Prostate gland (tissue), 2 donors: Measurements from ENCODE around the gene PRMT7. TPM values are rescaled to one million over a fixed set of nuclear protein-coding genes. Genes with fewer than 3 reads are reported as not detected.

ENCODE experiments used
- DNase-seq: peaks from one replicate; pipeline ENCODE4 v3.0.0-alpha.2; 2019; ENCODE audit warnings: low spot score
- H3K27ac ChIP-seq, 2 donors: fragments of 200-600 bp; sonication (generic); 2 replicates each; pipeline ENCODE4 v1.5.1; 2017 to 2019
- H3K27me3 ChIP-seq: fragments of 200-600 bp; sonication (generic); replicated peaks from 2 replicates; pipeline ENCODE4 v1.5.1; 2019; ENCODE audit not compliant: insufficient read depth
- H3K36me3 ChIP-seq, 2 donors: fragments of 200-600 bp; sonication (generic); 1 replicate in 1 of 2; 2 replicates in 1 of 2; pipeline versions ENCODE4 v1.5.1 to v1.8.1; 2017 to 2019
- H3K4me1 ChIP-seq: fragments of 200-600 bp; sonication (generic); replicated peaks from 2 replicates; pipeline ENCODE4 v1.5.1; 2019
- H3K4me3 ChIP-seq, 2 donors: fragments of 200-600 bp; sonication (generic); 2 replicates each; pipeline ENCODE4 v1.5.1; 2017 to 2019
- H3K9me3 ChIP-seq: fragments of 200-600 bp; sonication (generic); 2 replicates; pipeline ENCODE4 v1.5.1; 2017
- POLR2A ChIP-seq: fragments of 450-650 bp; IDR thresholded peaks from one replicate; pipeline ENCODE4 v1.6.1; 2016; ENCODE audit warnings: antibody characterized with exemption, mild to moderate bottlenecking
- POLR2AphosphoS5 ChIP-seq: sonication (generic); formaldehyde crosslinking; IDR thresholded peaks from one replicate; pipeline ENCODE4 v1.6.1; 2017; ENCODE audit warnings: antibody characterized with exemption
- WGBS: methylation state at CpG from one replicate; pipeline ENCODE4 v1.1.5; 2018; 5-methylcytosine and 5-hydroxymethylcytosine counted together
- intact Hi-C: fragments of 100-400 bp; cut with DNase I; formaldehyde crosslinking; loops from one replicate; pipeline ENCODE4 v1.14.2; 2022
- total RNA-seq, 2 donors: library from RNA; depleted of rRNA; stranded (reverse); fragments of >200 nt; gene quantifications; one replicate each; pipeline ENCODE4 v1.1.0, GENCODE V29; 2016
- TF ChIP-seq, protein P1 (sequence below), 4 experiments: fragments of 200-600 bp in 2 of 4; fragments of 450-650 bp in 2 of 4; sonication (generic) in 2 of 4; IDR thresholded peaks; 1 replicate in 3 of 4; 2 replicates in 1 of 4; pipeline ENCODE4 v1.5.1; 2016 to 2019; ENCODE audit warnings: antibody characterized with exemption in 4 of 4, mild to moderate bottlenecking in 2 of 4, moderate library complexity in 2 of 4

Gene PRMT7
- total RNA-seq, 2 donors from 2014 or later: 45.2 to 77.9 TPM

- no peak overlapping the region for H3K4me3 ChIP-seq
- no peak overlapping the region for H3K27ac ChIP-seq
- intact Hi-C loops: loop anchor here (10.0 kb wide), 1 partner anchor 109 kb away; no protein-coding TSS in a partner anchor
- 79% methylated on average over 4 of the region's 4 CpGs for WGBS
- H3K9me3 ChIP-seq: no peaks in the 10 kb centered on the region
- DNase-seq: no peak
- no peaks in the 10 kb centered on the region for H3K4me1 ChIP-seq
- no peaks in the 10 kb centered on the region for H3K36me3 ChIP-seq
- TF ChIP-seq POLR2AphosphoS5 (no peak), POLR2A (no peak)
- TF ChIP-seq, protein P1, sequence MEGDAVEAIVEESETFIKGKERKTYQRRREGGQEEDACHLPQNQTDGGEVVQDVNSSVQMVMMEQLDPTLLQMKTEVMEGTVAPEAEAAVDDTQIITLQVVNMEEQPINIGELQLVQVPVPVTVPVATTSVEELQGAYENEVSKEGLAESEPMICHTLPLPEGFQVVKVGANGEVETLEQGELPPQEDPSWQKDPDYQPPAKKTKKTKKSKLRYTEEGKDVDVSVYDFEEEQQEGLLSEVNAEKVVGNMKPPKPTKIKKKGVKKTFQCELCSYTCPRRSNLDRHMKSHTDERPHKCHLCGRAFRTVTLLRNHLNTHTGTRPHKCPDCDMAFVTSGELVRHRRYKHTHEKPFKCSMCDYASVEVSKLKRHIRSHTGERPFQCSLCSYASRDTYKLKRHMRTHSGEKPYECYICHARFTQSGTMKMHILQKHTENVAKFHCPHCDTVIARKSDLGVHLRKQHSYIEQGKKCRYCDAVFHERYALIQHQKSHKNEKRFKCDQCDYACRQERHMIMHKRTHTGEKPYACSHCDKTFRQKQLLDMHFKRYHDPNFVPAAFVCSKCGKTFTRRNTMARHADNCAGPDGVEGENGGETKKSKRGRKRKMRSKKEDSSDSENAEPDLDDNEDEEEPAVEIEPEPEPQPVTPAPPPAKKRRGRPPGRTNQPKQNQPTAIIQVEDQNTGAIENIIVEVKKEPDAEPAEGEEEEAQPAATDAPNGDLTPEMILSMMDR (IDR thresholded peaks at IDR 0.05): no peak
- no peaks in the 10 kb centered on the region for H3K27me3 ChIP-seq
Observed at GRCh38 chr16:68395815-68396214, 85.0 kb downstream of the PRMT7 start.

GRCh38 chr16:68396481-68396880 lies 85.7 kb downstream of the PRMT7 start:
- Histone ChIP-seq H3K9me3 (no peaks in the 10 kb centered on the region), H3K4me1 (no peaks in the 10 kb centered on the region), H3K36me3 (no peaks in the 10 kb centered on the region), H3K4me3 (no peak overlapping the region), H3K27ac (no peak overlapping the region), H3K27me3 (no peaks in the 10 kb centered on the region)
- WGBS: 30% methylated on average over 6 of the region's 6 CpGs
- TF ChIP-seq POLR2AphosphoS5 (peak; percentile 38), POLR2A (no peak)
- TF ChIP-seq, protein P1 (IDR thresholded peaks at IDR 0.05): peak; percentile 54 to 89 (median 78)
- intact Hi-C loops: loop anchor here (10.0 kb wide), 1 partner anchor 108 kb away; no protein-coding TSS in a partner anchor
- peak; percentile 50 for DNase-seq

DNA sequence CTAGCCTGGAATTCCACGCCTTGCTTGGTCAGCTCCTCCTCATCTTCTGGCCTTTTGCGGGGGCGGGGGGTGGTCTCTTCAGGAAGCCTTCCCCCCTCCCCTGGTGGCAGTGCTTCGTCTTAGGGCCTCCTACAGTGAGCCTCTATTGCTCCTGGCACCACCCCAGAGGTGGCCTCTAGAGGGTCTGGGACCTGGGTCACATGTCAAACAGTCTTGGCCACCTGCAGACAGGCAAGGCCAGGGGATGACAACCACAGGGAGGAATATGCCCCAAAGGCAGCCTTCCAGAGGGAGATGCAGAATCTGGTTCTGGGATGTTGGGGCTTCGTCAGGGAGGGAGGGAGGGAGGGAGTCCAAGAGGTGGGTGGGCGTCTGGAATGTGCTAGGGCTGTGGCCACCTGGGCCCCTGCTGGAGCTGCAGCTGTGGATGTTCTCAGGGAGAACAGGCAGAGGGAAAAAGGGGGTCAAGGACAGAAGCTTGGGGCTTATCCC lies 86.9 kb downstream of the PRMT7 start:
- whole genome bisulfite sequencing: 89% methylated on average over 6 of the region's 6 CpGs
- Histone ChIP-seq H3K27ac (no peak overlapping the region), H3K4me1 (no peaks in the 10 kb centered on the region), H3K9me3 (no peaks in the 10 kb centered on the region), H3K36me3 (no peaks in the 10 kb centered on the region), H3K4me3 (no peak overlapping the region), H3K27me3 (no peaks in the 10 kb centered on the region)
- TF ChIP-seq POLR2AphosphoS5: no peak
- TF ChIP-seq POLR2A: no peak
- TF ChIP-seq, protein P1 (IDR thresholded peaks at IDR 0.05): no peak
- DNase-seq: no peak
- intact Hi-C loops: loop anchor here (10.0 kb wide), 1 partner anchor 107 kb away; no protein-coding TSS in a partner anchor

DNA sequence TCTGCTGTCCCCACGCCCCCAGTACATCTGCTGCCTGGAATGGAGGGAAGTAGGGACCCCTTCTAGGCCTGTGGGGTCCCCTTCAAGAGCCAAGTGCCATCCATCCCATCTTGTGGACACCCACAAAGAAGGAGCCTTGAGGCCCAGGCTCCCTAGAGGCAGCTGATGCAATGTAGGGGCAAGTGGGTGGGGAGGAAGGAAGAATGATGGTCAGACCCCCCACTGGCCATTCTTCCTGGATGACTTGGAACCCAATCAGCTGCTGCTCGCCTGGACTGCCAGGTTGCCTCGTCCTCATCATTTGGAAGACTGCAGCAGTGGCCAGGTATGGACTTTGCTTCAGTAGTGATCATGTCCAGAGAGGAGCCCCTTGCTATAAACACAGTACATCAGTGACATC lies 88.6 kb downstream of the PRMT7 start:
- Histone ChIP-seq H3K27ac (no peak overlapping the region), H3K4me1 (no peaks in the 10 kb centered on the region), H3K4me3 (no peak overlapping the region), H3K9me3 (no peaks in the 10 kb centered on the region), H3K27me3 (no peaks in the 10 kb centered on the region), H3K36me3 (no peaks in the 10 kb centered on the region)
- TF ChIP-seq, protein P1 (IDR thresholded peaks at IDR 0.05): no peak
- TF ChIP-seq POLR2AphosphoS5: no peak
- TF ChIP-seq POLR2A: no peak
- WGBS: 94% methylated on average over 3 of the region's 3 CpGs
- no peak for DNase-seq
- intact Hi-C loops: loop anchor here (10.0 kb wide), 1 partner anchor 105 kb away; no protein-coding TSS in a partner anchor
